ENCODE data around the gene ZNF282. TPM values are rescaled to one million over a fixed set of nuclear protein-coding genes. Genes with fewer than 3 reads are reported as not detected.

The ZNF282 gene
- total RNA-seq, 1 donor from 2014 or later, result 23.3 TPM

GRCh38 chr7:149181450-149181790 lies 13.9 kb upstream of the ZNF282 start:
- intact Hi-C loops (cut with DNase I), result no loop called here
- H3K36me3 ChIP-seq, result peaks cover 50% of the 10 kb centered on the region

GRCh38 chr7:149184274-149184673 lies 11.1 kb upstream of the ZNF282 start:
- TF ChIP-seq CTCF (IDR thresholded peaks at IDR 0.05), result no peak
- ATAC-seq (no peak), DNase-seq (no peak)
- no peaks in the 10 kb centered on the region for H3K9me3 ChIP-seq
- peaks cover 6% of the 10 kb centered on the region for H3K4me1 ChIP-seq
- H3K36me3 ChIP-seq, result peaks cover 22% of the 10 kb centered on the region
- intact Hi-C loops (cut with DNase I), result no loop called here
- H3K4me3 ChIP-seq, result no peak overlapping the region
- H3K27me3 ChIP-seq, result no peaks in the 10 kb centered on the region
- no peak overlapping the region for H3K27ac ChIP-seq

More at GRCh38 chr7:149181450-149181790, 13.9 kb upstream of the ZNF282 start:
- no peak for TF ChIP-seq CTCF (IDR thresholded peaks at IDR 0.05)
- no peak overlapping the region for H3K27ac ChIP-seq
- peaks cover 6% of the 10 kb centered on the region for H3K4me1 ChIP-seq
- ATAC-seq, result no peak
- H3K4me3 ChIP-seq, result no peak overlapping the region
- no peaks in the 10 kb centered on the region for H3K27me3 ChIP-seq
- no peaks in the 10 kb centered on the region for H3K9me3 ChIP-seq
- no peak for DNase-seq

GRCh38 chr7:149188213-149188612 lies 7.1 kb upstream of the ZNF282 start:
- intact Hi-C loops (cut with DNase I), result no loop called here
- H3K4me1 ChIP-seq, result no peaks in the 10 kb centered on the region
- ATAC-seq, result no peak
- DNase-seq, result no peak
- no peak for TF ChIP-seq CTCF (IDR thresholded peaks at IDR 0.05)
- no peaks in the 10 kb centered on the region for H3K27me3 ChIP-seq
- no peaks in the 10 kb centered on the region for H3K9me3 ChIP-seq
- no peak overlapping the region for H3K4me3 ChIP-seq
- no peak overlapping the region for H3K27ac ChIP-seq
- no peaks in the 10 kb centered on the region for H3K36me3 ChIP-seq

- H3K27ac ChIP-seq, result no peak overlapping the region
- H3K9me3 ChIP-seq, result no peaks in the 10 kb centered on the region
- TF ChIP-seq CTCF (IDR thresholded peaks at IDR 0.05), result no peak
- H3K4me1 ChIP-seq, result no peaks in the 10 kb centered on the region
- ATAC-seq (no peak), DNase-seq (no peak)
- no peaks in the 10 kb centered on the region for H3K36me3 ChIP-seq
- H3K4me3 ChIP-seq, result no peak overlapping the region
- intact Hi-C loops (cut with DNase I), result no loop called here
- H3K27me3 ChIP-seq, result no peaks in the 10 kb centered on the region
These were observed 6.6 kb upstream of the ZNF282 start for GRCh38 chr7:149188637-149189259.

GRCh38 chr7:149191851-149192250 lies 3.5 kb upstream of the ZNF282 start:
- TF ChIP-seq CTCF (IDR thresholded peaks at IDR 0.05), result no peak
- Histone ChIP-seq H3K4me3 (no peak overlapping the region), H3K27me3 (no peaks in the 10 kb centered on the region), H3K36me3 (no peaks in the 10 kb centered on the region), H3K27ac (no peak overlapping the region), H3K4me1 (peaks cover 9% of the 10 kb centered on the region), H3K9me3 (no peaks in the 10 kb centered on the region)
- intact Hi-C loops (cut with DNase I), result no loop called here
- ATAC-seq (no peak), DNase-seq (no peak)

- DNase-seq (no peak), ATAC-seq (no peak)
- Histone ChIP-seq H3K4me3 (peak overlapping the region; percentile 80), H3K4me1 (peaks cover 15% of the 10 kb centered on the region), H3K27ac (peak overlapping the region; percentile 85), H3K36me3 (peaks cover 17% of the 10 kb centered on the region), H3K27me3 (no peaks in the 10 kb centered on the region), H3K9me3 (no peaks in the 10 kb centered on the region)
- intact Hi-C loops (cut with DNase I), result no loop called here
- TF ChIP-seq CTCF (IDR thresholded peaks at IDR 0.05), result no peak
These were observed 557 bp upstream of the ZNF282 start for GRCh38 chr7:149194799-149195179.
